CD14-positive monocyte (primary cell): Measurements from ENCODE around the gene RUNX2. TPM values are rescaled to one million over a fixed set of nuclear protein-coding genes. Genes with fewer than 3 reads are reported as not detected.
"Not testable (repeated sequence)": the region's sequence is repeated elsewhere in the genome, so short reads cannot be mapped to it uniquely, and the experiment has no call there.

ENCODE experiments used
- DNase-seq, 3 donors: peaks; one replicate each; pipeline ENCODE4 v3.0.0-alpha.2; 2011 to 2022
- H2AFZ ChIP-seq: 2 replicates; pipeline ENCODE4 v1.6.0; 2012; ENCODE audit warnings: mild to moderate bottlenecking, low read depth, low read length, inconsistent platforms; ENCODE audit not compliant: insufficient read depth, poor library complexity, severe bottlenecking
- H3K27ac ChIP-seq, 2 donors: 1 replicate in 1 of 2; 2 replicates in 1 of 2; pipeline ENCODE4 v1.5.1; 2012 to 2013; ENCODE audit warnings: low read length in 2 of 2, control low read depth in 1 of 2, inconsistent platforms in 1 of 2, low read depth in 1 of 2, mild to moderate bottlenecking in 1 of 2
- H3K27me3 ChIP-seq, 2 donors: one replicate each; pipeline versions ENCODE4 v1.6.0 to v1.6.1; 2011 to 2013; ENCODE audit warnings: low read length in 2 of 2; ENCODE audit not compliant: control insufficient read depth in 2 of 2, insufficient read depth in 2 of 2
- H3K36me3 ChIP-seq, 2 donors: replicated peaks in 1 of 2; 1 replicate in 1 of 2; 2 replicates in 1 of 2; pipeline versions ENCODE4 v1.5.1 to v1.6.1; 2012 to 2013; ENCODE audit warnings: low read length in 2 of 2, control low read depth in 1 of 2, inconsistent platforms in 1 of 2, mild to moderate bottlenecking in 1 of 2; ENCODE audit not compliant: insufficient read depth in 2 of 2, control insufficient read depth in 1 of 2
- H3K4me1 ChIP-seq, 2 donors: 1 replicate in 1 of 2; 2 replicates in 1 of 2; pipeline versions ENCODE4 v1.5.1 to v1.6.1; 2012 to 2013; ENCODE audit warnings: low read length in 2 of 2, control low read depth in 1 of 2, inconsistent platforms in 1 of 2, mild to moderate bottlenecking in 1 of 2, moderate library complexity in 1 of 2; ENCODE audit not compliant: insufficient read depth in 2 of 2, control insufficient read depth in 1 of 2
- H3K4me2 ChIP-seq: replicated peaks from 2 replicates; pipeline ENCODE3; 2012; ENCODE audit warnings: low read length, moderate library complexity, mild to moderate bottlenecking; ENCODE audit not compliant: poor library complexity, severe bottlenecking; ENCODE audit errors: extremely low read depth
- H3K4me3 ChIP-seq, 3 experiments: fragments of 200-600 bp in 1 of 3; sonication (generic) in 1 of 3; replicated peaks in 1 of 3; 1 replicate in 2 of 3; 2 replicates in 1 of 3; pipeline ENCODE4 v1.5.1; 2011 to 2013; ENCODE audit warnings: low read length in 3 of 3, mild to moderate bottlenecking in 3 of 3, control low read depth in 2 of 3, low read depth in 2 of 3, inconsistent platforms in 1 of 3, moderate library complexity in 1 of 3
- H3K79me2 ChIP-seq: 2 replicates; pipeline ENCODE4 v1.6.0; 2012; ENCODE audit warnings: mild to moderate bottlenecking, control low read depth, inconsistent platforms, low read length, moderate library complexity; ENCODE audit not compliant: insufficient read depth
- H3K9ac ChIP-seq: 2 replicates; pipeline ENCODE4 v1.6.0; 2017; ENCODE audit warnings: low read length, mild to moderate bottlenecking; ENCODE audit not compliant: insufficient read depth, poor library complexity, severe bottlenecking
- H3K9me3 ChIP-seq, 2 donors: replicated peaks in 1 of 2; 1 replicate in 1 of 2; 2 replicates in 1 of 2; pipeline versions ENCODE4 v1.5.1 to v1.6.1; 2012 to 2013; ENCODE audit warnings: low read length in 2 of 2, control low read depth in 1 of 2; ENCODE audit not compliant: control insufficient read depth in 1 of 2, insufficient read depth in 1 of 2
- H4K20me1 ChIP-seq: 2 replicates; pipeline ENCODE4 v1.6.0; 2012; ENCODE audit warnings: mild to moderate bottlenecking, low read length, control low read depth, moderate library complexity; ENCODE audit not compliant: insufficient read depth
- H3K27ac Mint-ChIP-seq, 7 donors: one replicate each; pipeline ENCODE4 v1.8.0; 2020; ENCODE audit warnings: mild to moderate bottlenecking in 7 of 7, mixed read lengths in 7 of 7, moderate library complexity in 6 of 7, inconsistent platforms in 2 of 7
- H3K27me3 Mint-ChIP-seq, 3 donors: one replicate each; pipeline ENCODE4 v1.8.0; 2021 to 2022; ENCODE audit warnings: low read depth in 3 of 3, mild to moderate bottlenecking in 3 of 3, mixed read lengths in 3 of 3, moderate library complexity in 3 of 3, inconsistent platforms in 1 of 3
- H3K36me3 Mint-ChIP-seq, 2 donors: one replicate each; pipeline ENCODE4 v1.8.0; 2020; ENCODE audit warnings: mixed read lengths in 2 of 2, inconsistent platforms in 1 of 2, mild to moderate bottlenecking in 1 of 2
- H3K4me1 Mint-ChIP-seq: one replicate; pipeline ENCODE4 v1.8.0; 2020; ENCODE audit warnings: mild to moderate bottlenecking, mixed read lengths
- H3K4me3 Mint-ChIP-seq, 2 donors: one replicate each; pipeline ENCODE4 v1.8.0; 2020; ENCODE audit warnings: mild to moderate bottlenecking in 2 of 2, mixed read lengths in 2 of 2, moderate library complexity in 1 of 2
- H3K9me3 Mint-ChIP-seq, 7 donors: one replicate each; pipeline ENCODE4 v1.8.0; 2020 to 2022; ENCODE audit warnings: mixed read lengths in 7 of 7, mild to moderate bottlenecking in 6 of 7, moderate library complexity in 6 of 7, inconsistent platforms in 2 of 7
- WGBS: methylation state at CpG from one replicate; pipeline ENCODE4 v1.1.5; 2013; ENCODE audit warnings: missing lambda C conversion rate; ENCODE audit not compliant: insufficient coverage; 5-methylcytosine and 5-hydroxymethylcytosine counted together
- intact Hi-C, 2 donors: fragments of 100-400 bp; cut with micrococcal nuclease; formaldehyde crosslinking; loops; one replicate each; pipeline versions ENCODE4 v1.15.0 to v1.15.1; 2023
- polyA plus RNA-seq, 3 donors: library from polyadenylated mRNA; depleted of rRNA in 1 of 3; unstranded in 2 of 3; stranded (reverse) in 1 of 3; fragments of 300-500 nt in 2 of 3; fragments of >200 nt in 1 of 3; fragmentation: Illumina TruSeq in 2 of 3; gene quantifications; 1 replicate in 2 of 3; 2 replicates in 1 of 3; pipeline ENCODE4 v1.2.3, GENCODE V29; 2012 to 2021
- TF ChIP-seq, protein P1 (sequence below): fragments of 200-600 bp; IDR thresholded peaks from one replicate; pipeline ENCODE4 v1.8.0; 2022; ENCODE audit warnings: antibody characterized with exemption, mild to moderate bottlenecking

Gene RUNX2
- polyA plus RNA-seq, 3 donors = 1.3 to 5.0 (median 2.5) TPM

DNA sequence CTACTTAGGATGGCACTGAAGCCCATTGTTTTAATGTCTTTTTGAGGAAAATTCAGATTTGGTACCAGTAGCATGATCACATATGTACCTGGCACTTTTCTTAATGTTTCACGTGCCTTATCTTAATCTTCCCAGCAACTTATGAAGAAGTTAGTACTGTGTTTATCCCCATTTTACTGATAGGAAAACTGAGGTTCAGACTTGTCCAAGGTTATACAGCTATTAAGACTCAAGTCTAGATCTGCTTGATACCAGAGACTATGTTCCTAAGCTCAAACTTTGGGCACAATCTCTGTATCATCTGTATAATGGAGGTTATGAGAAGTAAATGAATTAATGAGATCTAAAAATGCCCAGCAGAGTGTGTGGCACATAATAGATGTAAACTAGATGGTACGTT lies 229.3 kb downstream of the RUNX2 start:
- Histone ChIP-seq H3K4me1 (no peaks in the 10 kb centered on the region), H3K27me3 (no peaks in the 10 kb centered on the region), H3K27ac (no peak overlapping the region), H3K9me3 (no peaks in the 10 kb centered on the region), H3K4me2 (no peak overlapping the region), H3K9ac (no peak overlapping the region), H3K79me2 (no peaks in the 10 kb centered on the region), H4K20me1 (no peaks in the 10 kb centered on the region), H2AFZ (no peak overlapping the region), H3K36me3 (no peaks in the 10 kb centered on the region), H3K4me3 (no peak overlapping the region)
- intact Hi-C loops = no loop called here
- TF ChIP-seq, protein P1, sequence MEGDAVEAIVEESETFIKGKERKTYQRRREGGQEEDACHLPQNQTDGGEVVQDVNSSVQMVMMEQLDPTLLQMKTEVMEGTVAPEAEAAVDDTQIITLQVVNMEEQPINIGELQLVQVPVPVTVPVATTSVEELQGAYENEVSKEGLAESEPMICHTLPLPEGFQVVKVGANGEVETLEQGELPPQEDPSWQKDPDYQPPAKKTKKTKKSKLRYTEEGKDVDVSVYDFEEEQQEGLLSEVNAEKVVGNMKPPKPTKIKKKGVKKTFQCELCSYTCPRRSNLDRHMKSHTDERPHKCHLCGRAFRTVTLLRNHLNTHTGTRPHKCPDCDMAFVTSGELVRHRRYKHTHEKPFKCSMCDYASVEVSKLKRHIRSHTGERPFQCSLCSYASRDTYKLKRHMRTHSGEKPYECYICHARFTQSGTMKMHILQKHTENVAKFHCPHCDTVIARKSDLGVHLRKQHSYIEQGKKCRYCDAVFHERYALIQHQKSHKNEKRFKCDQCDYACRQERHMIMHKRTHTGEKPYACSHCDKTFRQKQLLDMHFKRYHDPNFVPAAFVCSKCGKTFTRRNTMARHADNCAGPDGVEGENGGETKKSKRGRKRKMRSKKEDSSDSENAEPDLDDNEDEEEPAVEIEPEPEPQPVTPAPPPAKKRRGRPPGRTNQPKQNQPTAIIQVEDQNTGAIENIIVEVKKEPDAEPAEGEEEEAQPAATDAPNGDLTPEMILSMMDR = no peak
- WGBS = no CpG with 5 or more reads among the region's 2 CpGs
- Mint-ChIP-seq H3K36me3 (no peaks in the 10 kb centered on the region), H3K27me3 (peaks cover 0 to 3% (median 0%) of the 10 kb centered on the region in 3 donors), H3K4me1 (no peaks in the 10 kb centered on the region), H3K27ac (no peak overlapping the region), H3K4me3 (no peak overlapping the region), H3K9me3 (no peaks in the 10 kb centered on the region)
- no peak for DNase-seq

DNA sequence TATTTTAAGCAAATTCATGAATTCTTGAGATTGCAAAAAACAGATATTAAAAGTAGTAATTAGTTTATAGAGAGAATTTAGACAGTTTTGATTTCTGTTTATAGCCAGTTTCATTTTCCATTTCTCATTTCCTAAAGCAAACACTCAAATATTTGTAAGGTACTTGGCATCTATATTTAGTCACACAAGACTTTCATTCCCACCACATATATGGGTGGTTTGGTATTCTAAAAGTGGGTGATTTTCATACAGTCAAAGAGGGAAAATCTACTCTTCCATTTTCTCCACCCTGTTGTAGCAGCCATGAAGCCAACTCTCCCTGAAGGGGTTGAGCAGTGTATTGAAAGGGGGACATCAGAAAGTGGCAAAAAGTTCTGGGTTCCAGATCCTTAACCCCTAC lies 230.7 kb downstream of the RUNX2 start:
- H3K36me3 ChIP-seq = no peaks in the 10 kb centered on the region
- no peak overlapping the region for H3K9ac ChIP-seq
- Mint-ChIP-seq H3K36me3 (no peaks in the 10 kb centered on the region), H3K4me1 (no peaks in the 10 kb centered on the region), H3K27ac (no peak overlapping the region), H3K9me3 (no peaks in the 10 kb centered on the region), H3K27me3 (peaks cover 0 to 3% (median 0%) of the 10 kb centered on the region in 3 donors), H3K4me3 (no peak overlapping the region)
- no peak overlapping the region for H3K4me3 ChIP-seq
- H3K4me2 ChIP-seq = no peak overlapping the region
- H3K4me1 ChIP-seq = no peaks in the 10 kb centered on the region
- DNase-seq = no peak
- TF ChIP-seq, protein P1 = no peak
- H3K27ac ChIP-seq = no peak overlapping the region
- intact Hi-C loops = no loop called here
- H2AFZ ChIP-seq = no peak overlapping the region
- H3K27me3 ChIP-seq = no peaks in the 10 kb centered on the region
- no peaks in the 10 kb centered on the region for H3K79me2 ChIP-seq
- H4K20me1 ChIP-seq = no peaks in the 10 kb centered on the region
- no peaks in the 10 kb centered on the region for H3K9me3 ChIP-seq

DNA sequence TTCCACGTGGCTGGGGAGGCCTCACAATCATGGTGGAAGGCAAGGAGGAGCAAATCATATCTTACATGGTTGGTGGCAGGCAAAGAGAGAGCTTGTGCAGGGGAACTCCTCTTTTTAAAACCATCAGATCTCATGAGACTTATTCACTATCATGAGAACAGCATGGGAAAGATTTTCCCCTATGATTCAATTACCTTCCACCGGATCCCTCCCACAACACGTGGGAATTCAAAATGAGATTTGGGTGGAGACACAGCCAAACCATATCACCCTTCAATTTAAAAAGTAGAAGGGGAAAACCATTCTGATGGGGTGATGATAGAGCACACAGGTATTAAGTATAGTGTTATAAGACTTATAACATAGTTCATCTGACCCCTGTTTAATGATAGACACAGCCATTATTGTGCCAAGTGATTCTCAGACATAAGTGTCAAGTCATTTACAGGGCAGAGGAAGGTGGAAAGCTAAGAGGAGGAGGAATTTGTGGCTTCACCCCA lies 232.2 kb downstream of the RUNX2 start:
- H4K20me1 ChIP-seq = not testable (repeated sequence)

More for the DNA sequence above, 232.2 kb downstream of the RUNX2 start:
- H3K79me2 ChIP-seq, H3K4me1 Mint-ChIP-seq, H3K36me3 Mint-ChIP-seq, H3K4me3 ChIP-seq, H3K27me3 Mint-ChIP-seq, H3K4me2 ChIP-seq, H3K27me3 ChIP-seq, H3K9ac ChIP-seq, H3K27ac Mint-ChIP-seq, H3K36me3 ChIP-seq, H3K9me3 Mint-ChIP-seq, intact Hi-C loops, DNase-seq, H3K9me3 ChIP-seq, H2AFZ ChIP-seq, H3K4me3 Mint-ChIP-seq, H3K27ac ChIP-seq, H3K4me1 ChIP-seq: not testable (repeated sequence)
- no CpG with 5 or more reads among the region's 3 CpGs for WGBS
